ENCODE measurements around the gene SLCO4A1.

SLCO4A1 gene

GRCh38 chr20:62688083-62688482, 45.8 kb downstream of the SLCO4A1 start:
- no peak for DNase-seq

GRCh38 chr20:62688855-62689460, 46.7 kb downstream of the SLCO4A1 start:
- no peak for DNase-seq

GRCh38 chr20:62689861-62690260, 47.6 kb downstream of the SLCO4A1 start:
- DNase-seq, result no peak

GRCh38 chr20:62690261-62690820, 48.0 kb downstream of the SLCO4A1 start:
- no peak for DNase-seq

GRCh38 chr20:62691487-62691886, 49.2 kb downstream of the SLCO4A1 start:
- no peak for DNase-seq

GRCh38 chr20:62692176-62692575, 49.9 kb downstream of the SLCO4A1 start:
- no peak for DNase-seq

GRCh38 chr20:62692801-62693523, 50.7 kb downstream of the SLCO4A1 start:
- DNase-seq, result no peak

GRCh38 chr20:62693524-62693922, 51.2 kb downstream of the SLCO4A1 start:
- no peak for DNase-seq

- DNase-seq, result no peak
Observed at GRCh38 chr20:62694106-62694505, 51.8 kb downstream of the SLCO4A1 start.

- no peak for DNase-seq
Observed at GRCh38 chr20:62694868-62695267, 52.6 kb downstream of the SLCO4A1 start.

GRCh38 chr20:62695448-62696414, 53.4 kb downstream of the SLCO4A1 start:
- DNase-seq, result no peak

GRCh38 chr20:62696434-62696957, 54.2 kb downstream of the SLCO4A1 start:
- DNase-seq, result no peak

- no peak for DNase-seq
Observed at GRCh38 chr20:62696989-62697388, 54.7 kb downstream of the SLCO4A1 start.

GRCh38 chr20:62697468-62697912, 55.2 kb downstream of the SLCO4A1 start:
- DNase-seq, result no peak

- no peak for DNase-seq
Observed at GRCh38 chr20:62698231-62698630, 55.9 kb downstream of the SLCO4A1 start.

- DNase-seq, result no peak
Observed at GRCh38 chr20:62699296-62699695, 57.0 kb downstream of the SLCO4A1 start.

GRCh38 chr20:62699741-62700140, 57.4 kb downstream of the SLCO4A1 start:
- DNase-seq, result no peak

GRCh38 chr20:62700261-62700930, 58.1 kb downstream of the SLCO4A1 start:
- DNase-seq, result no peak

- no peak for DNase-seq
Observed at GRCh38 chr20:62701161-62702012, 59.1 kb downstream of the SLCO4A1 start.

- DNase-seq, result no peak
Observed at GRCh38 chr20:62702013-62702300, 59.7 kb downstream of the SLCO4A1 start.
